Sigmoid colon (tissue), 7 donors: ENCODE data around the gene EFCAB7. TPM values are rescaled to one million over a fixed set of nuclear protein-coding genes. Genes with fewer than 3 reads are reported as not detected.

Experiments used
- DNase-seq: peaks from one replicate; pipeline ENCODE4 v3.0.0-alpha.2; 2019
- H3K27ac ChIP-seq, 4 donors: fragments of 200-600 bp; sonication (generic); one replicate each; pipeline ENCODE4 v1.5.1; 2016 to 2019; ENCODE audit warnings: mild to moderate bottlenecking in 1 of 4
- H3K27me3 ChIP-seq, 3 donors: fragments of 200-600 bp; sonication (generic); one replicate each; pipeline ENCODE4 v1.5.1; 2019; ENCODE audit warnings: mild to moderate bottlenecking in 1 of 3
- H3K36me3 ChIP-seq, 4 donors: fragments of 200-600 bp; sonication (generic); one replicate each; pipeline ENCODE4 v1.5.1; 2016 to 2019
- H3K4me1 ChIP-seq, 4 donors: fragments of 200-600 bp; sonication (generic); one replicate each; pipeline ENCODE4 v1.5.1; 2017 to 2019
- H3K4me3 ChIP-seq, 4 donors: fragments of 200-600 bp; sonication (generic); one replicate each; pipeline ENCODE4 v1.5.1; 2017 to 2019; ENCODE audit warnings: mild to moderate bottlenecking in 2 of 4, moderate library complexity in 1 of 4
- H3K9me3 ChIP-seq, 4 donors: fragments of 200-600 bp in 3 of 4; sonication (generic) in 3 of 4; one replicate each; pipeline versions ENCODE4 v1.5.1 to v1.6.1; 2013 to 2019
- EP300 ChIP-seq, 4 donors: sonication (generic); formaldehyde crosslinking; IDR thresholded peaks; one replicate each; pipeline ENCODE4 v1.6.1; 2017; ENCODE audit warnings: antibody characterized with exemption in 4 of 4
- POLR2A ChIP-seq, 2 donors: fragments of 450-650 bp; IDR thresholded peaks; one replicate each; pipeline ENCODE4 v1.6.1; 2016; ENCODE audit warnings: antibody characterized with exemption in 2 of 2, mild to moderate bottlenecking in 2 of 2, moderate library complexity in 2 of 2
- POLR2AphosphoS5 ChIP-seq, 4 donors: sonication (generic); formaldehyde crosslinking; IDR thresholded peaks; one replicate each; pipeline ENCODE4 v1.6.1; 2017; ENCODE audit warnings: antibody characterized with exemption in 4 of 4
- WGBS, 2 donors: extraction: QIAGEN DNeasy Blood & Tissue Kit; methylation state at CpG; one replicate each; pipeline ENCODE4 v1.1.7; 2013; 5-methylcytosine and 5-hydroxymethylcytosine counted together
- intact Hi-C: fragments of 100-400 bp; cut with DNase I; formaldehyde crosslinking; loops from one replicate; pipeline ENCODE4 v1.15.1; 2023
- polyA plus RNA-seq, 3 donors: library from polyadenylated mRNA; stranded (reverse); fragments of 200-250 nt; gene quantifications; one replicate each; pipeline ENCODE4 v1.2.3, GENCODE V29; 2013
- total RNA-seq, 4 donors: library from RNA; depleted of rRNA; stranded (reverse); fragments of >200 nt; gene quantifications; one replicate each; pipeline ENCODE4 v1.1.0, GENCODE V29; 2016
- TF ChIP-seq, protein P1 (sequence below), 4 experiments: fragments of 450-650 bp in 3 of 4; fragments of 200-600 bp in 1 of 4; IDR thresholded peaks; one replicate each; pipeline ENCODE4 v1.5.1; 2016 to 2019; ENCODE audit warnings: antibody characterized with exemption in 4 of 4, mild to moderate bottlenecking in 3 of 4, moderate library complexity in 2 of 4
- donor health status: healthy with polysubstance abuse.
- donor health status: Bipolar disorder and iron deficiency.
- donor health status: healthy.

Gene EFCAB7
- total and polyA plus RNA-seq, 7 donors: 1.8 to 12.8 (median 6.9) TPM

DNA sequence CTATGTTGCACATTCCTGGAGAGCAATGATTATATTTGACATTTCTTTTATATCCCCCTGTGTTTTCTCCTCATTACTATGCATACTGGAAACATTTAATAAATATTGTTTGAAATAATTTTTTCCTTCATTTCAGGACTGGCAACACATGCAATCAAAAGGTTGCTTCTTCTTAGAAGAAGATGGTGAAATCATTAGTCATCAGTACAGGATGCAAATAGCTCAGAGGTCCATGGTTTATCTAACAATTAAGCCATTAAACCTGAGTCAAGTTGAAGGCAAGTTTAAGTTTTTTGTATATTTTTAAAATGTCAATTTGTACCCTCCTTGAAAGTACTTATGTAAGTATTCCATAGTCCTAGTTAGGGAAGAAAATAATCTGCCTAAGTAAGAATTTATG, 22.5 kb downstream of the EFCAB7 start:
- no peak overlapping the region for H3K4me3 ChIP-seq
- intact Hi-C loops: no loop called here
- peaks cover 0 to 26% (median 0%) of the 10 kb centered on the region in 4 donors for H3K36me3 ChIP-seq
- no peaks in the 10 kb centered on the region for H3K4me1 ChIP-seq
- no peak overlapping the region for H3K27ac ChIP-seq
- TF ChIP-seq POLR2A (IDR thresholded peaks at IDR 0.05): no peak
- no peak for TF ChIP-seq EP300 (IDR thresholded peaks at IDR 0.05)
- no peak for TF ChIP-seq POLR2AphosphoS5 (IDR thresholded peaks at IDR 0.05)
- TF ChIP-seq, protein P1, sequence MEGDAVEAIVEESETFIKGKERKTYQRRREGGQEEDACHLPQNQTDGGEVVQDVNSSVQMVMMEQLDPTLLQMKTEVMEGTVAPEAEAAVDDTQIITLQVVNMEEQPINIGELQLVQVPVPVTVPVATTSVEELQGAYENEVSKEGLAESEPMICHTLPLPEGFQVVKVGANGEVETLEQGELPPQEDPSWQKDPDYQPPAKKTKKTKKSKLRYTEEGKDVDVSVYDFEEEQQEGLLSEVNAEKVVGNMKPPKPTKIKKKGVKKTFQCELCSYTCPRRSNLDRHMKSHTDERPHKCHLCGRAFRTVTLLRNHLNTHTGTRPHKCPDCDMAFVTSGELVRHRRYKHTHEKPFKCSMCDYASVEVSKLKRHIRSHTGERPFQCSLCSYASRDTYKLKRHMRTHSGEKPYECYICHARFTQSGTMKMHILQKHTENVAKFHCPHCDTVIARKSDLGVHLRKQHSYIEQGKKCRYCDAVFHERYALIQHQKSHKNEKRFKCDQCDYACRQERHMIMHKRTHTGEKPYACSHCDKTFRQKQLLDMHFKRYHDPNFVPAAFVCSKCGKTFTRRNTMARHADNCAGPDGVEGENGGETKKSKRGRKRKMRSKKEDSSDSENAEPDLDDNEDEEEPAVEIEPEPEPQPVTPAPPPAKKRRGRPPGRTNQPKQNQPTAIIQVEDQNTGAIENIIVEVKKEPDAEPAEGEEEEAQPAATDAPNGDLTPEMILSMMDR (IDR thresholded peaks at IDR 0.05): no peak
- no peaks in the 10 kb centered on the region for H3K27me3 ChIP-seq
- no peaks in the 10 kb centered on the region for H3K9me3 ChIP-seq
- DNase-seq: no peak

DNA sequence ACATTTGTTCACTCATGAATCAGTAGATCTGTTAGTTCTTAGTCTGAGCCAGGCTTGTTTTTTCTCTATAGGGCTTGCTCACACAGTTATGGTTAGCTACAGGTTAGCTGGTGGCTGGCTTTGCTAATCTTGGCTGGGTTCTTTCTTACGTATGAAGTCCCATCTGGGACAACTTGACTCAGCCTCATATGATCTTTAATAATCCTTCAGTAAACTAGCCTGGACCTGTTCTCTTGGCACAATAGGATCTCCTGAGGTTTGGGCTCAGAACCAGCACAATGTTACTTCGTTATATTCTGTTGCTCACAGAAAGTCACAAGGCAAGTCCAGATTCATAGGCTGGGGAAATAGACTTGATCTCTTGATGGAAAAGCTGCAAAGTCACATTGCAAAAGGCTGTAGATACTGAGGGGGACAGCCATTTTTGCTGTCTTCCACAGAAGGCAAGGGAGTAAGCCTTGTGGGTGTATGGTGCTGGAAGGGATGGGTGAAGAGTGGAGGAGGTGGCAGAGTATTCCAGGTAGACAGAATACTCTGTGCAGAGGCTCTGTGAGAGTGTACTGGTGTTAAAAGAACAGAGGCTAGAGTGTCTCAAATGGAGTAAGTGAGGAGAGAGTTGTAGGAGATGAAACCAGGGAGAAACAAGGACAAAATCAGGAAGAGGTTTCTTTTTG, 24.4 kb downstream of the EFCAB7 start:
- H3K27ac ChIP-seq: no peak overlapping the region
- WGBS, 2 donors: 94 to 97% methylated on average over 2 of the region's 2 CpGs
- TF ChIP-seq EP300 (IDR thresholded peaks at IDR 0.05) (no peak), POLR2AphosphoS5 (IDR thresholded peaks at IDR 0.05) (no peak), POLR2A (IDR thresholded peaks at IDR 0.05) (no peak)
- TF ChIP-seq, protein P1 (IDR thresholded peaks at IDR 0.05): no peak
- DNase-seq: no peak
- no peaks in the 10 kb centered on the region for H3K4me1 ChIP-seq
- no peaks in the 10 kb centered on the region for H3K9me3 ChIP-seq
- H3K27me3 ChIP-seq: no peaks in the 10 kb centered on the region
- intact Hi-C loops: no loop called here
- peaks cover 0 to 44% (median 0%) of the 10 kb centered on the region in 4 donors for H3K36me3 ChIP-seq
- no peak overlapping the region for H3K4me3 ChIP-seq

DNA sequence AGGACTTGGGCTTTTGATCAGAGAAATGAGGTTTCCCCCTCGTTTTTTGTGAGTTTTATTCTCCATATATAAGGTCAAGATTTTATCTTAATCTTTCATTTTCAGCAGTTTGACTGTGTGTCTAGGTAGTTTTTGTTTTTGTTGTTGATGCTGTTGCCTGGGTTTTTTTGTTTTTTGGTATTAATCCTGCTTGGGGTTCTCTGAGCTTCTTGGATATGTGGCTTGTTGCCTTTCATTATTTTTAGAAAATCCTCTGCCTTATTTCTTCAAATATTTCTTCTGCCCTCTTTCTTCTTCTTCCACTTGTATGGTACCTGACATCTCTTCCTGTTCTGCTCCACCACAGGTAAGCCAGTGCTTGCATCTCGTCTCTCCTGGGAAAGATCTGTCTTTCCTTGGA, 25.0 kb downstream of the EFCAB7 start:
- Histone ChIP-seq H3K4me3 (no peak overlapping the region), H3K4me1 (no peaks in the 10 kb centered on the region), H3K27ac (no peak overlapping the region), H3K36me3 (peaks cover 0 to 44% (median 0%) of the 10 kb centered on the region in 4 donors), H3K27me3 (no peaks in the 10 kb centered on the region), H3K9me3 (no peaks in the 10 kb centered on the region)
- intact Hi-C loops: no loop called here
- no peak for DNase-seq
- 87 to 93% methylated on average over 2 of the region's 2 CpGs for WGBS, 2 donors
- TF ChIP-seq, protein P1 (IDR thresholded peaks at IDR 0.05): no peak
- TF ChIP-seq POLR2A (IDR thresholded peaks at IDR 0.05) (no peak), EP300 (IDR thresholded peaks at IDR 0.05) (no peak), POLR2AphosphoS5 (IDR thresholded peaks at IDR 0.05) (no peak)

DNA sequence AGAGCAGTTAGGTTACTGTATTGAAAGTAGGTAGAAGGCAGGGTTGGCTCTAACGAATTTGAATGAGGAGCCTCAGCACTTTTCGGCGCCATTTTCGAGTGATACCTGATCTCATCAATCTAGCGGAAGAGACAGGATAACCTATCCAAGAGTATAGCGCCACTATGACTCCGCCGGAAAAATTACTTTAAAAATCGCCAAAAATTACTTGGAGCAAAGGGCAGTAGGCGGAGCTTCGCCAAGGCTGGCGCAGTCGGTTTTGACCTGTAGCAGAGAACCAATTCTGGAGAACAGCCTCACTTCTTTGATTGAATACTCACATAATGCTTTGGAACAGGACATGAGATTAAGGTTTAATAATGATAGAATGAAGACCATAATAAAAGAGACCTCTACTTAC, 25.6 kb downstream of the EFCAB7 start:
- WGBS, 2 donors: 96% methylated on average over 13 of the region's 13 CpGs
- no peak for DNase-seq
- H3K36me3 ChIP-seq: peaks cover 0 to 44% (median 0%) of the 10 kb centered on the region in 4 donors
- no peak for TF ChIP-seq POLR2A (IDR thresholded peaks at IDR 0.05)
- no peak overlapping the region for H3K27ac ChIP-seq
- no peaks in the 10 kb centered on the region for H3K4me1 ChIP-seq
- H3K4me3 ChIP-seq: no peak overlapping the region
- no peaks in the 10 kb centered on the region for H3K9me3 ChIP-seq
- intact Hi-C loops: no loop called here
- no peaks in the 10 kb centered on the region for H3K27me3 ChIP-seq

DNA sequence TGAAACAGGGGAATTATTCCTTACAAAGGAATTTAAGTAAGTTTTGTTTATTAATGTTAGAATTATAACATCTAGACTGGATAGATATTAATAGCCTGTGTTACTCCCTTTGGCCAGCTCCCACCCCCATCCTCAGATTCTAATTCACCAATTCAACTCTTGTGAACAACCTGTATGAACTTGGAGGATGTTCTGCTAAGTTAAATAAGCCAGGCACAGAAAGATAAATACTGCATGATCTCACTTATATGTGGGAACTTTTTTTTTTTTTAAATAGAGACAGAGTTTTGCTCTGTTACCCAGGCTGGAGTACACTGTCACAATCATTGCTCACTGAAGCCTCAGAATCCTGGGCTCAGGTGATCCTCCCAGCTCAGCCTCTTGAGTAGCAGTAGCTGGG, 32.2 kb downstream of the EFCAB7 start:
- Histone ChIP-seq H3K27ac (no peak overlapping the region), H3K4me1 (no peaks in the 10 kb centered on the region), H3K9me3 (no peaks in the 10 kb centered on the region), H3K4me3 (no peak overlapping the region), H3K36me3 (peaks cover 0 to 25% (median 0%) of the 10 kb centered on the region in 4 donors), H3K27me3 (no peaks in the 10 kb centered on the region)
- DNase-seq: no peak
- intact Hi-C loops: no loop called here
- TF ChIP-seq POLR2A (IDR thresholded peaks at IDR 0.05) (no peak), POLR2AphosphoS5 (IDR thresholded peaks at IDR 0.05) (no peak)
- TF ChIP-seq, protein P1 (IDR thresholded peaks at IDR 0.05): no peak
